ENCODE data around the gene NDUFAF7.
"Not testable (repeated sequence)": the region's sequence is repeated elsewhere in the genome, so short reads cannot be mapped to it uniquely, and the experiment has no call there.

The NDUFAF7 gene

GRCh38 chr2:37215250-37215649, 16.2 kb upstream of the NDUFAF7 start:
- DNase-seq: no peak

DNA sequence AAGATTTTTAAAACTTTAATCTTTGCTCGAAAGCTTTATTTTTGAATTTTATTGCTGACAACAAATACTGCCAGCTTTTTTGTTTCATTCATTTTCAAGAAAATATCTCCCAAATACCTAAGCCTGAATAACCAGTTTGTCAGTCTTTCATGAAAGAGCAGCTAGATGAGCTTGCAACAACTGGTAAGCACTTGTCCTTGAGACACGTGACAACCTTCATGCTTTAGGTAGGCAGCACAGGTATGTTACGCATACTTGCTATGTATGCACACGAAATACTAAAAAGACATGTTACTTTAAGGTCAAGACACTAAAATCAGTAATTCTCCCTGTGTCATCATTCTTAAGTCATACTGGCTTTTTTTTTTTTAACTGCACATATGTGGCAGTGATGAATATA, 12.4 kb upstream of the NDUFAF7 start:
- no peak for DNase-seq

DNA sequence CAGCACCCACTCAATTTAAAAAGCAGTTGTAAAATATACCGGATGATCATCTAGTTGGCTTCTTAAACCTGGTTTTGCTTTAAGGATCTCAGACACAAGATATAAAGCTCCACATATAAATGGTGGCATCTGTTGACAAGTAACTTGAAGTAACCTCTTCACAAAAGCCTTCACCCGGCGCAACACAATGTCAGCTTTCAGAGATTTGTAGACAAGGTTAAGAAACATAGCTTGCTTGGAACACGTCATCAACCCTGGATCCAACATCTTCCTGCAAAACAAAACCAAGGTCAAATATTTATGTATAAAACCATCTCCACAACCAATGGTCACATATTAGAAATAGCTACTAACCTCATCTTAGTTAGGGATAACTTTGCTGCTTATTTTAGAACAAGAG, 8.3 kb upstream of the NDUFAF7 start:
- DNase-seq: no peak

DNA sequence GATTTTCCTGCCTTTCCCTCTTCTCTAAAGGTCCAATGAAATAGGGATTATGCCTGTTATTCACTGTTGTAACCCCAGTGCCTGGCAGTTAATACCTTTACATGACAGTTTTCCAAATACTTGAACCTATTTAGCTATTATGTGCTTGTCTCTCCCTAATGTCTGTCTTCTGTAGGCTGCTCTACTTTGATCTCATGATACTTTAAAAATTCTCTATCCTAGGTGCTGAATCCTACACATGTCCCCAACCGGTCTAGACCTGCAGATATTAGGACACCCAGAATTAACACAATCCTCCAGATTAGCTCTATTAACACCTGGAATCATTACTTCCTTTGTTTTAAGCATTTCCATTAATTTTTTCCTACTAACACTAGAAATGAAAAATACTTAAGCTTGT, 7.4 kb upstream of the NDUFAF7 start:
- no peak for DNase-seq

- DNase-seq: not testable (repeated sequence)
Observed at GRCh38 chr2:37225129-37225528, 6.3 kb upstream of the NDUFAF7 start.

DNA sequence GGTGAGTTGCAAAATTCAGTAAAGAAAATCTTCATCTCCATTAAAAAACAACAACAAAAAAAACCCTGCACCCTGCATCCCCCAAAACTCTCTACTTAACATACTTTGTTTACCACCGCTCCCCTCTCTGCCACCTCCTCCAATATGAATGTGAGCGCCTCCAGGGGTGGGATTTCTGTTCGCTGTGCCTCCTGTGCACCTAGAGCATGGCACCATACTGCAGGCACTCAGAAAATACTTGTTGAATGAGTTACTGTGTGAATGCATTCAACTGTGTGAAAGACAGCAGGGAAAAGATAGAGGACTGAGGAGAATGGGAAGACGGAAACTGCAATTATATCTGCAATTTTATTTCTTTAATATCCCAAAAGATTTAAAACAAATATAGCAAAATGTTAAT, 4.6 kb upstream of the NDUFAF7 start:
- no peak for DNase-seq

- DNase-seq: no peak
Observed at GRCh38 chr2:37228788-37229187, 2.7 kb upstream of the NDUFAF7 start.

DNA sequence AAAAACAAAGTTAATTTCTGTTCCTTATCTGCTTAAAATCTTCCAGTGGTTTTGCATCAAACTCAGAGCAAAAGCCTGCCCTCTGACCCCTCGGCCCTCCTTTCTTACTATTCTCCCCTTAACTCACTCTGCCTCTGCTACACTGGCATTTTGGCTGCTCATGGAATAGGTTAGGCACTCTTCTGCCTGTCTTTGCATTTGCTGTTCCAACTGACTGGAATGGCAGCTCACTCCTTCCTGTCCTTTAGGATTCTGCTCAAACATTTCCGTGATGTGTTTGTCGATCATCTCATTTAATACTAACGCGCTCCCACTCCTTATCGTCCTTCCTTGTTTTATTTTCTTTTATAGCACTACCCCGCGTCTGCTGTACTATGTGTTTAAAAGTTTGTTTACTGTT, 877 bp upstream of the NDUFAF7 start:
- DNase-seq: no peak

DNA sequence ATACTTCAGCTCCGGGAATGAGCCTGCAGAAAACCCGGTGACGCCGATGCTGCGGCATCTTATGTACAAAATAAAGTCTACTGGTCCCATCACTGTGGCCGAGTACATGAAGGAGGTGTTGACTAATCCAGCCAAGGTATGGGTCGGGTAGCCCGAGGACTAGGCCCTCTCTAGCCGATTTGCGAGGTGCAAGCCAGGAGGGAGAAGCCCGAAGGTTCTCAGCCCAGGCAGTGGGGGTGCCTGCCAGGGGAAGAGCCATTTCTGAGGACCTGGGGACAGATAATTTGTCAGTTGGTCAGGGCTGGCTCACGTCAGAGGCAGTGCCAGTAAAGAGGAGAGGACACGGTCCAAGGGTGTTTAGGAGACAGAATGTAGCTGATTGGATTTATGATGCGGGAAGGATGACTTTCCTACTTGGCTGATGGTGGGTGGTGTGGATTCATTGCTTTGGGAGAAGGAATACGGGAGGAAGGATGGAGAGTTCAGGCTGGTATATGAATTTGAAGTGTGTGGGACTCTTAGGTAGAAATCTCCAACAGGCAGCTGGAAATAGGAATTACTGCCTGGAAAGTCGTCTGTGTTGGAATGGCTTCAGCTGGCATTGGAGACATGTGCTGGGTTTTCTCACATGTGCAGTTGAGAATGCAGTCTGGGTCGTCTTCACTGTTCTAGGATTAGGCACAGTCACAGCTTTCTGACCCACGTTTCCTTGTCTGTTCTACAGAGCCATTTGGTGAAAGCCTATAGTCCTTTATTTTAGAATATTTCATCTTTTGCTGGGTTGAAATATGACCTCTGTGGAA, 874 bp downstream of the NDUFAF7 start:
- DNase-seq: no peak

DNA sequence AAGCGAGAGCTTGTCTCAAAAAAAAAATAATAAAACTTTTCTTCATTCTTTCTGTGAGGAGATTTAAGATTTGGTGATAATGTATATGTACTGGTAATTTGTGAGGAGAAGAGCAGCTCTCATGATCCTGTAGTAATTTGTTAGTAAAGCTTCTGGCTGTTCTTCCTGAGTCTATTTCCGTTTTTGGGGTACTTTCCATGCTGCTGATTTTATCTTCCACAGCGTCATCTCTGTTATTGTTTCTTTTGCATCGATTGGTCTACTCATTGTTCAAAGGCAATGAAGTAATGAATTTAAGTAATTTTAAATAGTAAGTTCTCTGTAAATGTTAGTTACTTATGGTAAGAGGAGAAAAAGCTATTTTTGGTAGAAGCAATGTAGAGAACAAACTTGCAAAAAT, 12.0 kb downstream of the NDUFAF7 start:
- DNase-seq: no peak

GRCh38 chr2:37244017-37244416, 12.6 kb downstream of the NDUFAF7 start:
- DNase-seq: no peak

GRCh38 chr2:37244755-37245154, 13.3 kb downstream of the NDUFAF7 start:
- no peak for DNase-seq

- no peak for DNase-seq
Observed at GRCh38 chr2:37246205-37246604, 14.7 kb downstream of the NDUFAF7 start.

GRCh38 chr2:37250869-37251740, 19.6 kb downstream of the NDUFAF7 start:
- DNase-seq: no peak

DNA sequence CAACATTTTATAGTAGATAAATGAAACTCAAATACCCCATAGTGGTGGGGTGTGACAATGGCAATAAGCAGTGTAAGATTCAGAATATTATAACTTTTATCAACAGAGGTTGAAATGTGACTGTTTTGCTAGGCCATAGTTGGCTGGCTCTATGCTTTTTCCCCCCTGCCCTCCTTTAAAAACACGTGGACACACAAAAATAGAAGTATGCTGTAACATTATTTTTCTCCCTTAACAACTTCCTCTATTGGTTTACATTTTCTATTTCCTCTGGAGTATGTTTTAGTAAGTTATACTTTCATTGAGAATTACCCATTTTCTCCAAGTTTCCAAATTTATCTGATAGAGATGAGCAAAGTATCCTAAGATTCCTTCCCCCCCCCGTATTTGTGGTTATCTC, 31.1 kb downstream of the NDUFAF7 start:
- no peak for DNase-seq

DNA sequence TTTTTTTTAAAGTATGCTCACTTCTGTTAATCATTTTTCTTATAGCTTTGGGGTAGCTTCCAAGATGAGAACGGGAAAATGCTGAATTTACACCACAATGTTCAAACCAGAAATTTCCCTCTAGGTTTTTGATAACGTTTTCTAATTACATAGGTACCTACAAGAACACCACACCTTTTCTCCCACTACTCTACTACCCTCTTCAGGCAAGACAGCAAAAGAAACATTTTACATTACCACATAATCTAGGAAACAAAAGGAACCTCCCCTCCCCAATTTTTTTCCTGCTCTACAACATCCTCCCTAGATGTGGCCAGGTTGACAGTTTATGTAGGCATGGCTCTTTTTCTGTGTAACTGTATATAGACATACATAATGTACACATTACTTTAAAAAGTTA, 32.4 kb downstream of the NDUFAF7 start:
- DNase-seq: no peak

DNA sequence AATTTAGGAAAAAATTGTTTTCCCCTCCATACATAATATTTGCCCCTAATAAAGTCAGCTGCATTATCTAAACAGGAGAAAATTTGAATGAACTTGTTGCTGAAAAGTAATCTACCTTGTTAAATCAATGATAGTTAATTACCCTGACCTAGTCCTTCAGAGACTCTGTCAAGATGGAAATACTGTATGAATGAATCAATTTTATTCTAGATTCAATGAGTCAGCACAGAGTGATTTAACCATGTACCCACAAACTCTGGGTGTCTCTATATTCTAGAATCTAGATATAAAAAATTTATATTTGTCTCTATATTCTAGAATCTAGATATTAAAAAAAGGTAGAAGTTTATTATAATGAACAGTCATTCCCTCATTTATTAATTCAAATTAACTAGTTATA, 36.2 kb downstream of the NDUFAF7 start:
- no peak for DNase-seq

- DNase-seq: no peak
Observed at GRCh38 chr2:37268111-37268510, 36.7 kb downstream of the NDUFAF7 start.

GRCh38 chr2:37271376-37272067, 40.1 kb downstream of the NDUFAF7 start:
- DNase-seq: no peak

DNA sequence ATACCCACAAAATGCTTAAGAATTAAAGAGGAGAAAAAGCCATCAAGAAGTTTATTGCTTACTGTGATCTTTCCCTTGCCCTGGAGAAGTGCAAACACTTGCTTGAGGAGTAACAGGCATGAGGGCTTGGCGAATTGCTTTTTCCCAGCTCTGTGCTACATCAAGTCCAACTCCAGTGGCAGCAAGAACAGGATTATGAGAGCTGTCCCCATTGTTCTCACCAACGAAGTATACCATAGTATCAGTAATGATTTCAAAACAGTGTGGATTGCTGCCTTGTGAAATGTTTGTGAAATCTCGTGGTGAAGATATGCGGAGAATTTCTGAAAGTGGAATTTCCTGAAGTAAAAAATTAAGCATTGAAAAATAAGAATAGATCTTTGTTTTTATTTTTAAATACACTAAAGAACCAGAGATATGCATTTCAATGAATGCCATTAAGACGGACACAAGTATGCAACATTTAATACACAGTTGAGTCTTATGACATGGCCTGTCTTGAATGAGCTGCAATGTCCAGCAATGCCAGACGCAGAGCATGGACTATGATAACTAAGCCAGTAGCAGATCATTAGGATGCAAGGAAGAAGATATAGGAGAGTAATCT, 43.0 kb downstream of the NDUFAF7 start:
- DNase-seq: no peak

GRCh38 chr2:37276291-37276690, 44.8 kb downstream of the NDUFAF7 start:
- DNase-seq: no peak

GRCh38 chr2:37281916-37282315, 50.5 kb downstream of the NDUFAF7 start:
- no peak for DNase-seq

GRCh38 chr2:37282746-37283145, 51.3 kb downstream of the NDUFAF7 start:
- no peak for DNase-seq

All from NCI-H1105 (cell line).